ENCODE results near the gene WWC2.

The WWC2 gene

GRCh38 chr4:183141997-183142396 lies 42.9 kb downstream of the WWC2 start:
- TF ChIP-seq CTCF (conservative IDR thresholded peaks at IDR 0.05; ENCODE audit: low read length) = no peak
- no peak overlapping the region for H3K9ac ChIP-seq (ENCODE audit: low read depth, low read length, poor library complexity, severe bottlenecking)
- H3K36me3 ChIP-seq (ENCODE audit: insufficient read depth, low read length) = no peaks in the 10 kb centered on the region
- H3K9me2 ChIP-seq (replicated peaks; ENCODE audit: low read depth, low read length) = no peaks in the 10 kb centered on the region
- H2AFZ ChIP-seq (ENCODE audit: low read length) = no peak overlapping the region
- no peaks in the 10 kb centered on the region for H3K27me3 ChIP-seq (ENCODE audit: insufficient read depth, low read length, poor library complexity, severe bottlenecking)
- no peaks in the 10 kb centered on the region for H3K4me1 ChIP-seq (ENCODE audit: insufficient read depth, low read length, poor library complexity, severe bottlenecking)
- H3K79me2 ChIP-seq (ENCODE audit: insufficient read depth, low read length) = no peaks in the 10 kb centered on the region
- H3K4me2 ChIP-seq (ENCODE audit: low read depth, low read length, poor library complexity, severe bottlenecking) = no peak overlapping the region
- no peaks in the 10 kb centered on the region for H4K20me1 ChIP-seq (ENCODE audit: insufficient read depth, low read length, poor library complexity, severe bottlenecking)
- H3F3A ChIP-seq (ENCODE audit: low read depth) = no peaks in the 10 kb centered on the region
- no peak overlapping the region for H3K4me3 ChIP-seq (ENCODE audit: low read length, poor library complexity, severe bottlenecking)
- no peaks in the 10 kb centered on the region for H3K9me3 ChIP-seq (ENCODE audit: insufficient read depth, low read depth, low read length)

GRCh38 chr4:183142571-183143550 lies 43.8 kb downstream of the WWC2 start:
- Histone ChIP-seq H3K9me3 (ENCODE audit: insufficient read depth, low read depth, low read length) (no peaks in the 10 kb centered on the region), H3K4me1 (ENCODE audit: insufficient read depth, low read length, poor library complexity, severe bottlenecking) (no peaks in the 10 kb centered on the region), H4K20me1 (ENCODE audit: insufficient read depth, low read length, poor library complexity, severe bottlenecking) (no peaks in the 10 kb centered on the region), H3F3A (ENCODE audit: low read depth) (no peaks in the 10 kb centered on the region), H2AFZ (ENCODE audit: low read length) (no peak overlapping the region), H3K36me3 (ENCODE audit: insufficient read depth, low read length) (no peaks in the 10 kb centered on the region), H3K9ac (ENCODE audit: low read depth, low read length, poor library complexity, severe bottlenecking) (no peak overlapping the region), H3K4me3 (ENCODE audit: low read length, poor library complexity, severe bottlenecking) (no peak overlapping the region), H3K79me2 (ENCODE audit: insufficient read depth, low read length) (no peaks in the 10 kb centered on the region), H3K4me2 (ENCODE audit: low read depth, low read length, poor library complexity, severe bottlenecking) (no peak overlapping the region), H3K9me2 (replicated peaks; ENCODE audit: low read depth, low read length) (no peaks in the 10 kb centered on the region), H3K27me3 (ENCODE audit: insufficient read depth, low read length, poor library complexity, severe bottlenecking) (no peaks in the 10 kb centered on the region)
- TF ChIP-seq EZH2phosphoT487 (IDR thresholded peaks at IDR 0.05; ENCODE audit: borderline replicate concordance) (no peak), CTCF (conservative IDR thresholded peaks at IDR 0.05; ENCODE audit: low read length) (no peak)

DNA sequence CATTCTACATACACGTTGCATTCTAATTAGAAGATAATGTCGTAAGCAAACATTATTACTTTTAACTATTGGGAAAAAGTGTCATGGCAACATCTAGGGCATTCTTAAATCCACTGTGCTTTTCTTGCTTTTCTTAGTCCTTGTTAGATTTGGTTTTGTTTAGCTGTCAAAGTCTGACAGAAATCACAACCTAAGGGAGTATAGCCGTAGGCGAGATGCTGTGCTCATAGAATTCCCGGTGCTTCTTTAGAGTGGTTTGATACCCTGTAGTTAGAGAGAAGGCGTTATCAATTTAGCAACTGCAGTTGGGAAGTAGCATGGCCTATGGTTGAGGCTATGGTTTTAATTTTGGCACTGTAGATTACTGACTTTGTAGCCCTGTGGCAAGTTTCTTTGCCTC lies 45.7 kb downstream of the WWC2 start:
- TF ChIP-seq EZH2phosphoT487 (IDR thresholded peaks at IDR 0.05; ENCODE audit: borderline replicate concordance) (no peak), CTCF (conservative IDR thresholded peaks at IDR 0.05; ENCODE audit: low read length) (no peak)
- Histone ChIP-seq H3K36me3 (ENCODE audit: insufficient read depth, low read length) (no peaks in the 10 kb centered on the region), H3F3A (ENCODE audit: low read depth) (no peaks in the 10 kb centered on the region), H2AFZ (ENCODE audit: low read length) (no peak overlapping the region), H3K4me3 (ENCODE audit: low read length, poor library complexity, severe bottlenecking) (no peak overlapping the region), H3K9ac (ENCODE audit: low read depth, low read length, poor library complexity, severe bottlenecking) (no peak overlapping the region), H3K4me2 (ENCODE audit: low read depth, low read length, poor library complexity, severe bottlenecking) (no peak overlapping the region), H3K27me3 (ENCODE audit: insufficient read depth, low read length, poor library complexity, severe bottlenecking) (no peaks in the 10 kb centered on the region), H3K9me2 (replicated peaks; ENCODE audit: low read depth, low read length) (no peaks in the 10 kb centered on the region), H3K9me3 (ENCODE audit: insufficient read depth, low read depth, low read length) (no peaks in the 10 kb centered on the region), H3K79me2 (ENCODE audit: insufficient read depth, low read length) (no peaks in the 10 kb centered on the region), H3K4me1 (ENCODE audit: insufficient read depth, low read length, poor library complexity, severe bottlenecking) (no peaks in the 10 kb centered on the region), H4K20me1 (ENCODE audit: insufficient read depth, low read length, poor library complexity, severe bottlenecking) (no peaks in the 10 kb centered on the region)

All from Loucy (cell line).